Jurkat, Clone E6-1 (cell line): Measurements from ENCODE around the gene HSF2BP.
"Not testable (repeated sequence)": the region's sequence is repeated elsewhere in the genome, so short reads cannot be mapped to it uniquely, and the experiment has no call there.

Source experiments
- DNase-seq: peaks from one replicate; pipeline ENCODE4 v3.0.0-alpha.2; 2011; ENCODE audit warnings: low read depth, low spot score
- H3K4me3 ChIP-seq: 2 replicates; pipeline ENCODE4 v1.5.1; 2011; ENCODE audit warnings: mild to moderate bottlenecking, low read length, control low read depth, moderate library complexity

Gene HSF2BP

DNA sequence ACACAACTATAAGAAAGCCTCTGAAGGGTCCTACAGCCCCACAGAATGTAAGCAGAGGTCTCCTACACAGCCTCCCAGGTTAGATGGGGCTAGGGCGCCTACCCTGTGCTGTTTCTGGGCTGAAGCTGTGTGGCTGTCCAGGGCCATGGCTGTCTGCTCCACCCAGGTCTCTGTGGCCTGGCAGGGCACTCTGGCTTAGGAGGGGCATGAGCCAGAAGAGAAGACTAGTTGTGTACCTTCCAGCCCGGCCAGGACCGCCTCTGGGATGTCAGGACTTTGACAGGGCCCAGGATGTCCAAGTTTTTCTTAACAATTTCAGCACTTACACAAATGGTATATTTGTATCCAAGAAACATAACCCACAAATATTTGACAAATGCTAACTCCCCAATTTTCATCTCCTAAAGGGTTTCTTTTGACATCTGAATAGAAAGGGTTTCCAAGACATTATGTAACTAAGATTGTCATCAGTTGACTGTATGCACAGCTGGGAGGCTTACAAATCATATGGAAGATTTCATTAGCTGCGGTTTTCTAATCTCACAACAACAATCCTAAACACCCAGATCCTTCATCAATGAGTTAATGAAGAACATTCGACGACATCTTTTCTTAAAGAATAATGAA, 80.5 kb downstream of the HSF2BP start:
- DNase-seq = no peak
- H3K4me3 ChIP-seq = no peak overlapping the region

DNA sequence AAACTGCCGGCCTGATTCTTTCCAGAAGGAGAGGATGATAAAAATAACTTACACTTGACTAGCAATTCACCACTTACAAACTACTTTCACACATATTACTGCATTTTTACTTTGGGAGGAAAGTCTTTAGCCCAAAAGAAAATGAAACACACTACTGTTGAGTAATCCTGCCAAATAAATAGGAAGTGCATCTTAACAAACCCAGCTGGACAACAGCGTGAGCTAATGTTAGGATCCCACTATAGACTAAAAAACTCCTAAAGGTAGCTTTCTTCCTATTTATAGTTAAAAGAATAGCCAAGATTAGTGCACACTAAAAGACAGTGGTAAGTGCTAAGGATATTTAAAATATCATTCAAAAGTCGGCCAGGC, 83.8 kb downstream of the HSF2BP start:
- no peak for DNase-seq
- H3K4me3 ChIP-seq = no peak overlapping the region

DNA sequence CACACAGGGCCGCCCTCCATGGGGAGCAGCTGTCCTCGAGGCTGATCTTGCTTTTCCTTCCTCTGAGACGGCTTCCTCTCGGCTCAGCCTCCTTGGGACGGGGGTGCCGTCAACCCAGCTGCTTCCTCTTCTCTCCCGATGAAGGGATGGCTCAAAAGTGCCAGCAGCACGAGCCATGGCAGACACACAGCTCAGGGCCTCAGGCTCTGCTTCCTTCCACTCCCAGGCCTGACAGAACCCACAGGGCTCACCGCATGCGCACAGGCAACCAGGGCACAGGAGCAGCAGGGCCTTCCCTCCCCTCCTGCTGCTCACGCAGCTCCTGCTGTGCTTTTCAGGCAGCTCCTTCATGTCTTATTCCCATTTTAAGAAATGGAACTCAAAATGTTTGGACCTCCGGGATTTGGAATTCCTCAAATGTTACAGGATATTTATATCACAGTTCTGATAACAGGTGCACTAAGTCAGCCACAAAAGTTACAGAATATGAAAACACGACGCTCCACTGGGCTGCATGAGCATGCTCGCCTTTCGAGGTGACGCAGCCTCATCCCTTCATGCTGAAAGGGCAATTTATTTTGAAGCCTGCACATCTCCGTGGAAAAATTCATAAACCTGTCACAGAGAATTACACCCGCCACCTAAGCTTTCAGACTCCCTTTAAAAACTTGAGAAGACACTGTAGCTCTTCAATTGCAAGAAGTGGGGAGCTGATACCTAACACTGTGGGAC, 84.4 kb downstream of the HSF2BP start:
- no peak for DNase-seq
- H3K4me3 ChIP-seq = no peak overlapping the region

DNA sequence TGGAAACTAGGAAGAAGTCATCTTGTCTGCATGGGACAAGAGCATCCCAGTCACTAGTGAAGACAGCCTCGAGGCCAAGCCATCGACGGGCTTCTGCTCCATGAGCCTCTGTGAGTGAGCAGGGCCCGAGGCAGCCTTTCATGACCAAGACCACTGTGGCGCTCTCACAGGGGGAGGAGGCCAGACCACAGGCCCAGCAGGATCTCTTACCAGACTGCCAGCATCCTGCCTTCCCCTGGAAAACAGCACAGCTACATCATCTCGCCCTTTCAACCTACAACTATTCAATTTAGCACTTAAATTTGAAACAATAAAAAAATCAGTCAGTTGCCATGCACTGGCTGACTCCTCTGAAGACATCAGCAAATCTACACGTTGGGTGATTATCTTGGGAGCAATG, 85.4 kb downstream of the HSF2BP start:
- no peak for DNase-seq

DNA sequence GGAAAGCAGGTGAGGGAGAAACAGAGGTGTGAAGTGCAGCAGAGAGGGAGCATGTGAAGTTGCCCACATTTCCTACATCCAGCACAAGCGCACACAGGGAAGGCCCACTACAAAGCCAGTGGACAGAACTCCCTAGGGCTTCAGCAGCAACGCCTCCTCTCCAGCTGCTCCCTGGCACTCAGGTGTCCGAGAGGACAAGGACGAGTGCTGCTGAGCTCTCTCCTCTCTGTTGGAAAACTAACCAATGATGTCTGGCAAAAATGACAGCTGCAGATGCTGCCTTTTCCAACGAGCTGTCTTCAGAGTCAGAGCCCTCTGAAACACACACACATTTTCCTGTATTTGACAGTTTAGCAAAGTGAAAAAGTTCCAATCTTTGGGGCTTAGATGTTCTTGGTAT, 86.8 kb downstream of the HSF2BP start:
- no peak overlapping the region for H3K4me3 ChIP-seq
- no peak for DNase-seq

More for the DNA sequence above, 85.4 kb downstream of the HSF2BP start:
- no peak overlapping the region for H3K4me3 ChIP-seq

DNA sequence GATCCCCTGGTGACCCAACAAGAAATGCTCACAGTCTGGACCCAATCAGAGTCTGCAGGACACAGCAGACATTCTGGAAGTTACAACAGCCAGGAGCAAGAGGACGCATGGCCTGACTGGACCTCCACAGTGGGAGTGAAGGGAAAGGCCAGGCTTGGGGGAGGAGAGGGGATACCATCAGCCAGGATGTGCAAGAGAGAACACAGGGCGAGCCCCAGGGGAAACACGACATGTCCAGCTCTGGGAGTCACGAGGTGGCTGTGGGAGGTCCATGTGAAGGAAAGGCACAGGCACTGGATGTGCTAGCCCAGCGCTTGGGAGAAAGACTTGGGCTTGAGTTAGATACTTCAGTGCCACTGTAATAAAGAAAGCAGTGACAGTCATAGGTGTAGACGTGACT, 87.3 kb downstream of the HSF2BP start:
- no peak overlapping the region for H3K4me3 ChIP-seq
- no peak for DNase-seq

DNA sequence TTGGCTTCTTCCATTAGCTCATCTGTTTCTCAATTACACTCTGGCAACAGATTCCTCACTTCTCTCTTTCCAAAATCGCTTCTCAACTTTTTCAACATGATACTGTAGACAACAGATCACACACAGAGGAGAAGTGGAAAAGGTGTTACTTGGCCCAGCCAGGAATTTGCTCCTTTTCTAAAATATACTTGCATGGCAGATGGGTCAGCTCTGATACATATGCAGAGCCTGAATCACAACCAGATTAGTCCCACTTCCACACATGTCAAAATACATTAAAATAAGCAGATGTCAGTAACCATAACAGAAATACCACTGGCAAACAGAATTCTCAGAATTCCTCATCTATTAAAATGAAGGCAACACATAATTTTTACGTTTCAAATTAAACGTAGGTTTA, 89.1 kb downstream of the HSF2BP start:
- DNase-seq, H3K4me3 ChIP-seq: not testable (repeated sequence)

DNA sequence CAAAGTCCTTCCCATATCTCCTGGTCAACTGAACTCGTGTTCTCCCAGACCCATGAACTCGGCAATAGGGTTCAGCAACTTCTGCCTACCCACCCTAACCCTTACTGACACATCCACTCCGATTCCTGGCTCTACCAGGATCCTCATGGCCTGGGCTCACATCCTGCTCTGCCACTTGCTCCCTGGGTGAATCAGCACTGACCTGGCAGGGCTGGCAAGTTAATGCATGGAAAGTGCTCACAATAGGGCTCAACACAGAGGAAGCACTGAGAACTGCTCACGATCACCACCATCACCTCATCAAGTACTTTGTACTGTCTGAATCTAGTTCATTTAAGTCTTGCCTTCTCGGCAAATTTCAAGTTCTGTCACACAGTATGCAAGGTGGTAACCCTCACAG, 96.8 kb downstream of the HSF2BP start:
- DNase-seq, H3K4me3 ChIP-seq: not testable (repeated sequence)

DNA sequence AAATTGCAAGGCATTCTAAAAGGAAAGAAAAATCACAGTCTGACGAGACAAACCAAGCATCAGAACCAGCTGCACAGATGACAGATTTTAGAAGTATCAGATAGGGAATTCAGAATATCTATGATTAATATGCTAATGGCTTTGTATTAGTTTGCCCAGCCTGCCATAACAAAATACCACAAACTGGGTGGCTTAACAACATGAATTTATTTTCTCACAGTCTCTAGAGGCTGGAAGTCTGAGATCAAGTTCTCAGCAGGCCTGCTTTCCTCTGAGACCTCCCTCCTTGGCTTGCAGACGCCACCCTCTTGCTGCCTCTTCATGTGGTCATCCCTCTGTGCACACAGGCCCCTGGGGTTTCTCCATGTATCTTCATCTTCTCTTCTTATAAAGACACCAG, 118.7 kb downstream of the HSF2BP start:
- not testable (repeated sequence) for H3K4me3 ChIP-seq, DNase-seq

DNA sequence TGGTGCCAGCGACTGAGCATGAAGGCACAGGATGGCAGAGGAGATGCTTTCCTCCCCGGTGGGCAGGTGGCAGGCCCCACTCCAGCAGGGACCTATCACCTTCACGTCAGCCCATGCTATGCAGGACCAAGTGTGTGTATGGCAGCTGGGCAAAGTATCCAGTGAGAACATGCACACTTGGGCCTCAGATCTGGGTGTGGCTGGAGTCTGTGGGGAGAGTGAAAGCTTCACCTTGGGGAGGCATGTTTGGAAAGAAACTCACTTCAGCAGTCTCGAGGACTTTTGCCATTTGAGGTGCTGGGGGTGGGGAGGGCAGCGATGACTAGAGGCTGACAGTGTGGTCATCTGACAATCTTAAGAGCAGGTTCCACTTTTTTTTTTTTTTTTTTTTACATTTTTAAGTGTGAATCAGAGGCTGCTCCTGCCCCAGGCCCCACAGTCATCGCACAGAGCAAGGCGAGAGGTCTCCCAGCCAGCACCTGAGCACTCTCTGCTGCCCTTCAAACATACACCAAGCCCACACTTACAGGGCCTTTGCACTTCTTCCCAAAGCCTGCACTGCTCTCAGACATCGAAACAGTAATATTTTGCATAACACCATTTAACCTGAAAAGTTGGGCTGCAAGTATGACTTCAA, 136.7 kb downstream of the HSF2BP start:
- H3K4me3 ChIP-seq, DNase-seq: not testable (repeated sequence)

DNA sequence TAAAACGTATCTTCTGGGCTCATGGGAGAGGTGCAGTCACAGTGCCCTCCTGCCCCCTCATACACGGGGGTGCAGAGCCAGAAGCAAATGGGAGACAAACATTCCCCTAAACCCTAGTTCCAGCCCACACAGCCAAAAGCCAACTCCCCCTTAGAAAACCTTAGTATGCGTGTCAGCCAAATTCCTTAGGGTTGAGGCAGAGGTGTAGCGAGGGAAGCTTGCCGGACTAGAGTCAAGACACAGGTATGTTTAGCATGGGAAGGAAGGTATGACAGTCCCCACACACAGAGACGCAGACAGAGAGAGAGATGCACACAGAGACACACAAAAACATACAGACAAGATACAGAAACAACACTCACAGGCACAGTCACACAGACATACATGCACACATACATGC, 141.6 kb downstream of the HSF2BP start:
- not testable (repeated sequence) for DNase-seq

DNA sequence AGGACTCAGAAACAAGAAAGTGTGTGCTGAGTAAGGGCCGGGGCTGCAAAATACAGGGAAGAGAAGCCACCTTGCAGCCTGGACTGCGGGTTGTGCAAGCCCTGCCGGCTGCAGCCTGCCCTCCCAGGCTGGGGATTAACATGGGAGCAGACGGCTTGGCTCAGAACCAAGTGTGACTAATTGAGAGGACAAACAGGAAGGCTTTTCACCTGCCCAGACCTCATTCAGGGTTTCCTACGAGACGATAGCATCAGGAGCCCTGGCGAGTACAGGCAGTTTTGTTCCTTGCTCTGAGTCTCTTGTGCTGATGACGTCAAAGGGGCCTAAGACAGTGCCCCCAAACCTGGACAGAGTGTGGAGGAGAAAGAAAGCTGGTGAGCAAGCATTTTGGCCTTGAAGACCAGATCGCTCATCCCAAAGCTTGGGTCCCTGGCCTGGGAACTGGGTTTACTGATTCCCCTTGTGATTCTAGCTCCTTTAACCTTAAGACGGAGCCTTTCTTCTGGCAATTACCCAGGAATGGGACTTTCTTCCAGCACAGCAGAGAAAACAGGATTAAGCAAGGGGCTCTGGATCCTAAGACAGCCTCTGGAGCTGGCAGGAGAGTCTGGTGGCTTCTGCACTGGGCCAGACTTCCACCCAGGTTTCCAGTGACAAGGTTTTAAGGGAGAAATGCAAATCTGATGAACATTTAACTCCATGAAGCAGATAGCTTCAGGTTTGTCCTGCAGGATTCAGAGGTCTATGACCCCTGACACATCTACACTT, 142.2 kb downstream of the HSF2BP start:
- DNase-seq = not testable (repeated sequence)

More for the DNA sequence above, 141.6 kb downstream of the HSF2BP start:
- H3K4me3 ChIP-seq = not testable (repeated sequence)

DNA sequence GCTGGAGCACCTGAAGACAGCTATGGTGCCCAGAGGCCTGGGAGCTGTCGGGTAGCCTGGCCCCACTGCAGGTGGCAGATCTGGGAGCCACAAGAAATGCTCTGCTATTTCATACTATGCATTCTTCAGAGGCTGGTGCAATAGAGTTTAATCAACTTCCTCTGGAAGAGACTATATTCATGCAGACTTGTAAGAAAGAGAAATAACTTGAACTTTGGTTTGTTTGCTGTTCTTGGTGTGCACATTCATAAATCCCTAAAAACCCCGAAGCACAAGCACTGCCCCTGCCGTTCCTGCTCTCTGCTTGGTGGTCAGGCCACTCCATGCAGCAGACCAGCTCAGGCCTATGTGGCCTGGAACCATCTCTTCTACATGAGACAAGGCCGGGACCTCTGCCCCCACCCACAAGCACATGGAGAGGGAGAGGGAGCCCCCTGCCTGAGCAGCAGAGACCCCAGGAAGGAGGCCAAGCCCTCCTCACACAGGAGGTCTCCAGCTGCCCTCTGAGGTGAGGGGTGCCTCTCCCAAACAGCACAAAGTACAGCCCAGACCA, 142.9 kb downstream of the HSF2BP start:
- not testable (repeated sequence) for H3K4me3 ChIP-seq, DNase-seq

More for the DNA sequence above, 142.2 kb downstream of the HSF2BP start:
- H3K4me3 ChIP-seq = not testable (repeated sequence)

DNA sequence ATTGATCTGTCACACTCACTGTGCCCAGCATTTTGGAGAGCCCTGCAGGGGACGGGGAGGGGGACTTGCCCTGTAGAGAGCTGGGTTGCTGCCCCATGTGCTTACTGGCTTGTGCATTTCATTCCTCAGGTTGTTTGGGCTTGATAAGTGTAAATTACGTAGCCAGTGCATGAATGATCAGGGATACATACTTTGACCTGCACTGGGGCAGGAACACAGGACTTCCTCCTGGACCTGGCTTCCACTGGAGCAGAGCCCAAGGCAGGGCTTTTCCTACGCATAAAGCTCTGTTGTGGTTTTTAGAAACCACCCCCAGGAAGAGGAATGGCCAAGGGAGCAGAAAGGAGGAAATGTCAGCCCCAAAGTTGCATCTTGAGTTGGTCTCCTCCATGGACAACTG, 144.5 kb downstream of the HSF2BP start:
- H3K4me3 ChIP-seq, DNase-seq: not testable (repeated sequence)

DNA sequence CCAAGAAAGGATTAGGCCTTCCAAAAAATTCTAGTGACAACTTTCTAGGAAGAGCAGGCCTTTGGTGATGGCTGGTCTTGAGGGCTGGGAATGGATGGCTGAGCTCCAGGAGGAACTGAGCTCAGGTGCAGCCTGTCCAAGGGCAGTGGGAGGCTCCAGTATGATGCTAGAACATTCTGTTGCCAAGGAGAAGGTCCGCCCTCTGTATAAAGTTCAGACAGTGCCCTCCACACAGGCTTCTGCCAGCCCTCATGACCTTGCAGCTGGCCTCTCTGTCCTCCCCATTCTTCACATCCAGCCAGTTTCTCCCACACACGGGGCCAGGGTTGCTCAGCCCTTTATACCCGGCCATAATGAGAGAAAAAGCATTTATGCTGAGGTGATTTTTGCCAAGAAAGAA, 146.3 kb downstream of the HSF2BP start:
- not testable (repeated sequence) for DNase-seq, H3K4me3 ChIP-seq

DNA sequence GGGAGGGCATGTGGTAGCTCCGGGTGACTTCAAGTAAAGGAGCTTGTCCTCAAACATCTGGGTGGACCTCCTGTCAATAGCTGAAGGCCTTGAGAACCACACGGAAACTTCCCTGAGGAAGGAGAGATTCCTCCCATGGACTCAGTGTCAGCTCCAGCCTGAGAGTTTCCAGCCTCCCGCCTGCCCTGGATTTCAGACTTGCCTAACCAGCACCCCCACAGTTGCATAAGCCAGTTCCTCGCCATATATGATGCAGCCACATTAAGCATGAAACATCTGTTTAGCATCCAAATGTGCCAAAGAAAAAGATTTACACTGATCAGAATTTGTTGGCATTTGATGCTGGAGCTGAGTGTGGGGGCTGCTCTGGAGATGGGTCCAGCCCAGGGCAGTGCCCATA, 148.1 kb downstream of the HSF2BP start:
- DNase-seq, H3K4me3 ChIP-seq: not testable (repeated sequence)

DNA sequence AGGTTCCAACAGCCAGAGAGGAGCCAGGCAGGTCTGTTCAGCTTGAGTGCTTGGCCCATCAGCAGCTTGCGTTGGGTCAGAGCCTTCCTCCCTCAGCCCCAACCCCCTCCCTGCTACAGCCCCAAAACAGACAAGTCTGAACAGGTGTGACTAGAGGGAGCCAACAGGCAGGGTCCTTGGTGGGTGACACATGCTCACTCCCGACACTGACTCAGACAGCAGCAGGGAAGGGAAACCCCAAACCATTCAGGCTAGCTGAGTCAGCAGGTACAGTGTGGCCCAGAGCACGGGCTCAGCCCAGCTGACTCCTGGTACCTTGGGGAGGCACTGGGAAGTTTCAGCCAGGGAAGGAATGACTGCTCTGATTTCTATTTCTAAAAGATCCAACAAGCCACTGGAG, 148.6 kb downstream of the HSF2BP start:
- not testable (repeated sequence) for DNase-seq, H3K4me3 ChIP-seq

DNA sequence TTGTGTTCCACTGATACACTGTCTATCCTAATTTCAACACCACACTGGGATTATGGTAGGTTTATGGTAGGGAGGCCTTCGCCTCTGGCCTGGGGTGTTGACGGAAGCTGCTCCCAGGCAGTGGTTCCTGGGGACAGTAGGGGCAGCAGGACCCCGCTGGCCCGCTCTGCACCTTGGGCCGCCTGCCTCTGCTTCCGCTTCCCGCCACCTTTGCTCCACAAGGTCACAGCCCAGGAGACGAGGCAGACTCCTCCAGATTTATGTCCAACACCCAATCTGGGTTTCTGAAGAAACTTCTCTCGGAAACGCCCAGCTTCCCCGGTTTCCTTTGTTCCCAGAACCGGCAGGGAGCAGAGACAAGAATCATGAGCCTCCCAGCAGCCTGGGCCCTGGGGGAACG, 155.4 kb downstream of the HSF2BP start:
- H3K4me3 ChIP-seq, DNase-seq: not testable (repeated sequence)

DNA sequence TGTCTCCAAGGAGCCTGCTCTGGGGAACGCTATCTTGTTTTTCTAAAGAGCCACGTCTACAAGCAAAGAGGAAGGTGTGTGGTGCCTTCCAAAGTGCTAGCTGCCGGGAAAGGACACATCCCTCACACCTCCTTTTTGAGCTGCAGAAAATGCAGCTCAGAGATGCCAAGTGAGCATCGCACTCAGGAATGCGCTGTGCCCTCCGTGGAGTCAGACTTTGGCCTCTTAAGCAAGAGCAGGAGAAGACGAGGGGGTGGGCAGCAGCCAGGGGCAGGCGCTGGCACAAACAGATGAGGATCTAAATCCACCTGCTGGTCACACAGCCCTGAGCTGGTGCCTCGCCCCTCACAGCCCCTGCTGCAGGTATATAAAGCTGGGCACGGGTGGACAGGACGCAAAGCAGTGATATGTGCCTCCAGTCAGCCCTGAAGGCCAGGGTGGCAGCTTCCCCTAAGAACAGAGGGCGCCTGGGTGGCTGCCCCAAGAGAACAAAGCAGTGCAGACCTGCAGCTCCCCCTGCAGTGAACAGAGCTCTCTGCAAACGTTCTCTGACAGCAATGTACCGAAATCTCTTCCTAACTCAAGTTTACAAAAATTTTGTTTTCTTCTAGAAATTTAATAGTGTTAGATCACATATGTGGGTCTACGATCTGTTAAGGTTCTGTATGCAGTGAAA, 156.1 kb downstream of the HSF2BP start:
- DNase-seq, H3K4me3 ChIP-seq: not testable (repeated sequence)
